Measurements from ENCODE around the gene TMEM82. TPM values are rescaled to one million over a fixed set of nuclear protein-coding genes. Genes with fewer than 3 reads are reported as not detected.

TMEM82 gene
- total RNA-seq, 4 donors from 2014 or later, result not detected

- no peak for TF ChIP-seq POLR2A (IDR thresholded peaks at IDR 0.05)
- TF ChIP-seq, protein P1, sequence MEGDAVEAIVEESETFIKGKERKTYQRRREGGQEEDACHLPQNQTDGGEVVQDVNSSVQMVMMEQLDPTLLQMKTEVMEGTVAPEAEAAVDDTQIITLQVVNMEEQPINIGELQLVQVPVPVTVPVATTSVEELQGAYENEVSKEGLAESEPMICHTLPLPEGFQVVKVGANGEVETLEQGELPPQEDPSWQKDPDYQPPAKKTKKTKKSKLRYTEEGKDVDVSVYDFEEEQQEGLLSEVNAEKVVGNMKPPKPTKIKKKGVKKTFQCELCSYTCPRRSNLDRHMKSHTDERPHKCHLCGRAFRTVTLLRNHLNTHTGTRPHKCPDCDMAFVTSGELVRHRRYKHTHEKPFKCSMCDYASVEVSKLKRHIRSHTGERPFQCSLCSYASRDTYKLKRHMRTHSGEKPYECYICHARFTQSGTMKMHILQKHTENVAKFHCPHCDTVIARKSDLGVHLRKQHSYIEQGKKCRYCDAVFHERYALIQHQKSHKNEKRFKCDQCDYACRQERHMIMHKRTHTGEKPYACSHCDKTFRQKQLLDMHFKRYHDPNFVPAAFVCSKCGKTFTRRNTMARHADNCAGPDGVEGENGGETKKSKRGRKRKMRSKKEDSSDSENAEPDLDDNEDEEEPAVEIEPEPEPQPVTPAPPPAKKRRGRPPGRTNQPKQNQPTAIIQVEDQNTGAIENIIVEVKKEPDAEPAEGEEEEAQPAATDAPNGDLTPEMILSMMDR (IDR thresholded peaks at IDR 0.05), result no peak
- Histone ChIP-seq H3K27ac (peak overlapping the region in 3 of 4 donors; percentile 14 to 93 (median 78)), H3K9me3 (no peaks in the 10 kb centered on the region), H3K36me3 (peaks cover 0 to 17% (median 0%) of the 10 kb centered on the region in 3 donors), H3K4me1 (peaks cover 30 to 79% (median 32%) of the 10 kb centered on the region in 3 donors), H3K4me3 (no peak overlapping the region), H3K27me3 (no peaks in the 10 kb centered on the region)
- WGBS, 2 donors, result 85 to 89% methylated on average over 11 of the region's 11 CpGs
- intact Hi-C loops (cut with DNase I), result no loop called here
- DNase-seq, result no peak
These were observed 37.1 kb upstream of the TMEM82 start for GRCh38 chr1:15705184-15705566.

DNA sequence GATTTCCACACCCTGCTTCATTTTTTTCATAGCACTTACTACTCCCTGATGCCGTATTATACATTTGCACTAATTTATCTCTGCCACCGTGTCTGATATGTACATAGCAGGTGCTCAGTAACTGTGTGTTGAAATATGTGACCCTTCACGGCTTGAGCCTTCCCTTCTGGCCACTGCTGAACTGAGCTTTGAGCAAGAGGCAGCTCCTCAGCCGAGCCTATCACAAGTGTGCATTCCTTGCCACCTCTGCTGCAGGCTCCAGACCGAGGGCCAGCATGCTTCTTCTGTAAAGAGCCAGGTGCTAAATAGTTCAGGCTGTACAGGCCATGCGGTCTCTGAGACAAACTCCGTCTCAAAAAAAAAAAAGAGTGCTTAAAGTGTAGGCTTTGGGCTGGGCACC lies 35.5 kb upstream of the TMEM82 start:
- Histone ChIP-seq H3K9me3 (no peaks in the 10 kb centered on the region), H3K4me3 (no peak overlapping the region), H3K27me3 (no peaks in the 10 kb centered on the region), H3K36me3 (peaks cover 0 to 17% (median 0%) of the 10 kb centered on the region in 3 donors), H3K27ac (no peak overlapping the region), H3K4me1 (peaks cover 26 to 67% (median 26%) of the 10 kb centered on the region in 3 donors)
- WGBS, 2 donors, result 76 to 89% methylated on average over 6 to 7 of the region's 7 CpGs
- DNase-seq, result no peak
- TF ChIP-seq, protein P1 (IDR thresholded peaks at IDR 0.05), result no peak
- TF ChIP-seq POLR2A (IDR thresholded peaks at IDR 0.05), result no peak
- intact Hi-C loops (cut with DNase I), result no loop called here

GRCh38 chr1:15707239-15707925 lies 34.9 kb upstream of the TMEM82 start:
- 66 to 85% methylated on average over 6 to 7 of the region's 8 CpGs for WGBS, 2 donors
- Histone ChIP-seq H3K27ac (no peak overlapping the region), H3K4me1 (peaks cover 22 to 61% (median 26%) of the 10 kb centered on the region in 3 donors), H3K9me3 (no peaks in the 10 kb centered on the region), H3K27me3 (no peaks in the 10 kb centered on the region), H3K4me3 (no peak overlapping the region), H3K36me3 (peaks cover 0 to 17% (median 0%) of the 10 kb centered on the region in 3 donors)
- intact Hi-C loops (cut with DNase I), result no loop called here
- TF ChIP-seq, protein P1 (IDR thresholded peaks at IDR 0.05), result no peak
- no peak for TF ChIP-seq POLR2A (IDR thresholded peaks at IDR 0.05)
- no peak for DNase-seq

DNA sequence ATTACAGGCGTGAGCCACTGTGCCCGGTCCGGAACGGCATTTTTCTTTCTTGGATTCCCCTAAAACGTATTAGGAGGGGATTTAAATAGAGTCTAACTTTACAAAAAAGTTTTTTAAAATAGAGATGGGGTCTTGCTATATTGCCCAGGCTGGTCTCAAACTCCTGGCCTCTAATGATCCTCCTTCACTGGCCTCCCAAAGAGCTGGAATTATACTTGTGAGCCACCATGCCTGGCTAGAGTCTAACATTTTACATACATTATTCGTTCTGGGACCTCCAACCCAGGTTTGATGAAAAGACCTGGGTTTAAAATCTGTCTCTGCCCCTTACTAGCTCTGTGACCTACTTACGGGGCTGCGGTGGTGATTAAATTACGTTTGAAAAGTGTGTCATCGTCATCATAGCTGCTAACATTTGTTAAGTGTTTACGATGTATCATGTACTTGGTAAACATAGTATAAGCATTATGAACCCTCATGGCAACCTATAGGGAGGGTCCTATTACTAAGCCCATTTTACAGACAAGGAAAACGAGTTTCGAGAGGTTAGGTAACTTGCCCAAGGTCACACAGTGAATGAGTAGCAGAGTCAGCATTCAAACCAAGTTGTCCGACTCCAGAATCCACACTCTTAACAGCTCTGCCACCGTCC lies 33.7 kb upstream of the TMEM82 start:
- intact Hi-C loops (cut with DNase I), result no loop called here
- peaks cover 13 to 49% (median 17%) of the 10 kb centered on the region in 3 donors for H3K4me1 ChIP-seq
- H3K36me3 ChIP-seq, result peaks cover 0 to 17% (median 0%) of the 10 kb centered on the region in 3 donors
- H3K9me3 ChIP-seq, result no peaks in the 10 kb centered on the region
- no peak overlapping the region for H3K4me3 ChIP-seq
- H3K27ac ChIP-seq, result no peak overlapping the region
- no peaks in the 10 kb centered on the region for H3K27me3 ChIP-seq
- TF ChIP-seq, protein P1 (IDR thresholded peaks at IDR 0.05), result no peak
- no peak for TF ChIP-seq POLR2A (IDR thresholded peaks at IDR 0.05)
- 79 to 92% methylated on average over 15 of the region's 15 CpGs for WGBS, 2 donors
- no peak for DNase-seq

DNA sequence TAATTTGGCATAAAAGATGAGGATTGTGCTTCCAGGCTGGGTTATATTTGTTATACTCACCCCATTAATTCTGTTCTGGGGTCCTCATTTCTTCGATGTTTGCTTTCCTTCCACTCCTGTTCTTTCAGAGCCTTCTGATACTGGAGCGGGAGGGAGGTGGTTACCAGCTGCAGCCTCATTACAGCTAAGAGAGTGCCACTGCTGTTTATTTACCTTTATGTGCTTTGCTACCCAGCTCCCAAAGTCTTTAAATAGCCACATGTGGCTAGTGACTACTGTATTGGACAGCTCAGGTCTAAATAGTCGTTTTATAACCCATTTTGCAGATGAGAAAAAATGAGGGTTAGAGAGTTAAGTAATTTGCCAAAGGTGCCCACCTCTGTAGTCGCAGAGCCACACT lies 33.1 kb upstream of the TMEM82 start:
- intact Hi-C loops (cut with DNase I), result no loop called here

More for the DNA sequence above, 33.1 kb upstream of the TMEM82 start:
- Histone ChIP-seq H3K36me3 (peaks cover 0 to 17% (median 0%) of the 10 kb centered on the region in 3 donors), H3K4me3 (no peak overlapping the region), H3K27ac (no peak overlapping the region), H3K4me1 (peaks cover 7 to 48% (median 17%) of the 10 kb centered on the region in 3 donors), H3K9me3 (no peaks in the 10 kb centered on the region), H3K27me3 (no peaks in the 10 kb centered on the region)
- 86 to 90% methylated on average over 4 of the region's 4 CpGs for WGBS, 2 donors
- TF ChIP-seq, protein P1 (IDR thresholded peaks at IDR 0.05), result no peak
- no peak for TF ChIP-seq POLR2A (IDR thresholded peaks at IDR 0.05)
- no peak for DNase-seq

Data from esophagus squamous epithelium (tissue), 5 donors.